Epithelial cell of esophagus (primary cell): Measurements from ENCODE around the gene DNASE1L1.

Source experiments
- DNase-seq: peaks from one replicate; pipeline ENCODE4 v3.0.0; 2010; ENCODE audit warnings: low read depth
- H3K4me3 ChIP-seq: 2 replicates; pipeline ENCODE4 v1.5.1; 2011; ENCODE audit warnings: mild to moderate bottlenecking, low read length, control low read depth
- TF ChIP-seq, protein P1 (sequence below): IDR thresholded peaks from 2 replicates; pipeline ENCODE4 v1.5.1; 2011; ENCODE audit warnings: low read depth, mild to moderate bottlenecking, low read length, control low read depth, inconsistent platforms; ENCODE audit not compliant: insufficient read depth; ENCODE audit errors: missing control alignments

Gene DNASE1L1

DNA sequence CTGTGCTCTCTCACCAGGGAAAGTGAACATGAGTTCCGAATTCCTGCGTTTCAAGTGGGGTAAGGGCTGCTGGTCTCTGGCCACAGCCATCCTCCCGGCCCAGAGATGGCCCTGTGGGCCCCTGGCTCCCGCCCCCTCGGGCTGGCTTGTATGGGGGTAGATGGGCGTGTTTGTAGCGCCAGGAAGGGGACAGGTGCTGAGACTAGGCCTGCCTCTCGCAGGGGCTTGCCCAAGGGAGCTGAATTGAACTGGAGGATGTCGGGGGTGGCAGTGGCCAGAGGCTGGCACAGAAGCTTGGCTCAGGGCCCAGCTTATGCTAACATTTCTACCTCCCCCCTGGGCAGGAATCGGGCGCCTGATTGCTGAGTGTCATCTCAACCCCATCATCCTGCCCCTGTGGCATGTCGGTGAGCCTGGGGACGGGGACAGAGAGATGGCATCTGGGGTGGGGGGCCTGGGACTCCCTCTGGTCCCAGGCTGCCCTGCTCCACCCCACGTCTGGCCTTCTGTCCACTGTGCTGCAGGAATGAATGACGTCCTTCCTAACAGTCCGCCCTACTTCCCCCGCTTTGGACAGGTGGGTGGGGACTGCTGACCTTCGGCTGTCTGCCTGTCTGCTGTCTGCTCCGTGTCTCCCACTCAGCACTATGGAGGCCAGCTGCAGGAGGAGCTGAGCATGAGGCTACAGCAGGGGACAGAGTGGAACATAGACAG, 10.8 kb upstream of the DNASE1L1 start:
- H3K4me3 ChIP-seq, result no peak overlapping the region
- DNase-seq, result no peak
- TF ChIP-seq, protein P1, sequence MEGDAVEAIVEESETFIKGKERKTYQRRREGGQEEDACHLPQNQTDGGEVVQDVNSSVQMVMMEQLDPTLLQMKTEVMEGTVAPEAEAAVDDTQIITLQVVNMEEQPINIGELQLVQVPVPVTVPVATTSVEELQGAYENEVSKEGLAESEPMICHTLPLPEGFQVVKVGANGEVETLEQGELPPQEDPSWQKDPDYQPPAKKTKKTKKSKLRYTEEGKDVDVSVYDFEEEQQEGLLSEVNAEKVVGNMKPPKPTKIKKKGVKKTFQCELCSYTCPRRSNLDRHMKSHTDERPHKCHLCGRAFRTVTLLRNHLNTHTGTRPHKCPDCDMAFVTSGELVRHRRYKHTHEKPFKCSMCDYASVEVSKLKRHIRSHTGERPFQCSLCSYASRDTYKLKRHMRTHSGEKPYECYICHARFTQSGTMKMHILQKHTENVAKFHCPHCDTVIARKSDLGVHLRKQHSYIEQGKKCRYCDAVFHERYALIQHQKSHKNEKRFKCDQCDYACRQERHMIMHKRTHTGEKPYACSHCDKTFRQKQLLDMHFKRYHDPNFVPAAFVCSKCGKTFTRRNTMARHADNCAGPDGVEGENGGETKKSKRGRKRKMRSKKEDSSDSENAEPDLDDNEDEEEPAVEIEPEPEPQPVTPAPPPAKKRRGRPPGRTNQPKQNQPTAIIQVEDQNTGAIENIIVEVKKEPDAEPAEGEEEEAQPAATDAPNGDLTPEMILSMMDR, result no peak

DNA sequence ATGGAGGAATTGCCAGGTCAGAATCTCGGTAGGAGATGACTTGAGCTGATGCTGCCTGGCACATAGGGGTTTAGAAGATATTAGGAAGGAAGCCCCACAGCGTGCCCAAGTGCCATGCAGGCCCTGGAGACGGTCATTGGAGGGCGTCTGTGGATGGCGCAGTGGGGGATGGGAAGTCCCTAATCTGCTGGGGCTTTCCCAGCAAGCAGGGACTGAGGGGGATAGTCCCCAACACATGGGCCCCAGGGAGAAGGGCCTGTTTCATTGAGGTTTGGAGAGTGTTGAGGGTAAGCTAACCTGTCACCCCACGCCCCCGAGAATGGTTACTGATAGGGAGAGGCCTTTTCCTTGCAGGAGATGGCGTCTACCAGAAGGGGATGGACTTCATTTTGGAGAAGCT, 10.1 kb upstream of the DNASE1L1 start:
- no peak for DNase-seq
- TF ChIP-seq, protein P1, result no peak
- H3K4me3 ChIP-seq, result no peak overlapping the region

DNA sequence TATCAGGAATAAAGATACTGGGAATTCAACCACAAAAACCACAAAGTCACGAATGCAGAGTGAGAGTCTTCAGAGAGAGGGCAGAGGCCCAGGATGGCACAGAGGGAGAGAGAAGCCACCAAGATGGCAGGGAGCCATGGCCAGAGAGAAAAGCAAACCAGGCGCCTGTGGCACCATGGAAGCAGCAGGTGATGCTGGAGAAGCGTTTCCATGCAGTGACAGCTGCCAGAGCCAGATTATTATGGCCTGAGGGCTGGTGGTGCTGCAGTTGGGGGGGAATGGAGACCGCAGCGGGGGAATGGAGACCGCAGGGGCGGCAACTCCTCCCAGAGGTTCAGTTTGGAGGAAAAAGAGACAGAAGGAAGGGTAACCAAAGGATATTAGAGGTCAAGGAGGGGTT, 8.1 kb upstream of the DNASE1L1 start:
- no peak overlapping the region for H3K4me3 ChIP-seq
- no peak for DNase-seq
- TF ChIP-seq, protein P1, result no peak

DNA sequence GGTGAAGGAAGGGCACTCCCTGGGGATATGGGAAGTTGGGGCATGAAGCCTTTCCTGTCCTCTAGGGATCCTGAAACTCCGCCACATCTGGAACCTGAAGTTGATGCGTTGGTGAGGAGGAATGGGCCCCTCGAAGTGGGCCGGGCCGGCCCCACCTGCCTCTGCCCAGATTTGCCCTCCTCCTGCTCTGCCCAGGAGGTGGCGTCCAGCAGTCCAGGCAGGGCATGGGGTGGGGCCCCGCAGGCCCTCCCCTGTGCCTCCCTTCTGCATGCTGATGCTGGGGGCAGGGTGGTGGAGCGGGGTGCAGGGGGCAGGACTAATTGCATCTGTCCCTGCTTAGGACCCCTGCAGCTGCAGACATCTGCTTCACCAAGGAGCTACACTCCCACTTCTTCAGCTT, 4.1 kb upstream of the DNASE1L1 start:
- no peak overlapping the region for H3K4me3 ChIP-seq
- TF ChIP-seq, protein P1, result no peak
- DNase-seq, result no peak

DNA sequence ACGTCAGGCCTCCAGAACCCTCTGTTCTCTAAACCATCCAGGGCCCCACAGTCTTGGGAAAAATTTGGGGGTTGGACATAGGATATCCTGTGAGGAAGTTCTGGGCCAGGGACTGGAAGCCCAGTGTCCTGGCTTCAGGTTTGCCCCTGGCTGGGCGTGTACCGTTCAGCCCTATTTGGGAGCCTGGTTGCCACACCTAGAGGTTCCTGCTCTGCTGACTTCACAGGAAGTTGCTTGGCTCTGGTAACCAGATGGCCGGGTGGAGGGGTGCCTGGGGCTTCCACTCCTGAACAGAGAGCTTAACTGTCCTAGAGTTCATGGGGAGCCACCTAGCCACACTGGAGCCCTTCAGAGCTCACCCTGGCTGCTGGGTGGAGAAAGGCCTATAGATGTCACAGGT, 3.4 kb upstream of the DNASE1L1 start:
- TF ChIP-seq, protein P1, result no peak
- H3K4me3 ChIP-seq, result peak overlapping the region; percentile 51
- DNase-seq, result peak; percentile 20

DNA sequence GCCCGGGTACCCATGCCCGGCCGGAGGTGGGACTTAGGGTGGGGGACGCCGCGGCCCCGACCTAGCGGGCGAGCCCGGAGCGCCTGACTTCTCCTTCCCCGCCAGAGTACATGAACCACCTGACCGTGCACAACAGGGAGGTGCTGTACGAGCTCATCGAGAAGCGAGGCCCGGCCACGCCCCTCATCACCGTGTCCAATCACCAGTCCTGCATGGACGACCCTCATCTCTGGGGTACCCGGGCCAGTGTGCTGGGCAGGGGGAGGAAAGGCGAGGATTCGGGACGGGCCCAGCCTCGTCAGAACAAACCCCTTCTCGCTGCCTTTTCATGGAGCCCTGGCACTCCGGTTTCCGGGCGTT, 2.9 kb upstream of the DNASE1L1 start:
- H3K4me3 ChIP-seq, result peak overlapping the region; percentile 51
- TF ChIP-seq, protein P1, result no peak
- DNase-seq, result peak; percentile 46

DNA sequence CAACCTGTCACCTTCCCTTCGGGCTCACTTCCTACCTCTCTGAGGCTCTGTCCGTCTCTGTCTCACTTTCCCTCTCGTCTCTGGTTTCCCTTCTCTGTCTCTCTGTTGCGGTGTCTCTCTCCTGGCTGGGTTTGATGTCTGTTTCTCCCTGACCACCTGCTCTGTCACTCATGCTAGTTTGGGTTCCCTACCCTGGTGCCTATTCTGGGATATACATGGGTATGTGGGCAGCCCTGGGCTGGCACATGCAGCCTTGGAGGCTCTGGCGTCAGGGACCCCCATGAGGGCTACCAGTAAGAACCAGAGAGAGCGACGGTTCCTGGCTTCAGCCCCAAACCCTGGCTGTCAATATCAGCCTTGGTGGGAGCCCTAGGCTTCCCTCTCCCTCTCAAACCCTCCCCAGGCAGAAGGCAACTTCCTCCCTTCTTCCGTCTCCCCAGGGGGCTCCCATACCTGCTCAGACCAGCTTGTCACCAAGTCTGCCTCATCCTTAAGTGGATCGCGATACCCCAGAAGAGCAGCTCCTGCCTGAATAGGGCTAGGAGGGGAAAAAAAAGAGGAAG, 314 bp downstream of the DNASE1L1 start:
- TF ChIP-seq, protein P1, result no peak
- DNase-seq, result no peak
- peak overlapping the region; percentile 44 for H3K4me3 ChIP-seq
